T-helper 2 cell (primary cell): ENCODE data around the gene SSRP1.

Experiments used
- DNase-seq, 5 experiments: peaks; one replicate each; pipeline versions ENCODE4 v3.0.0 to v3.0.0-alpha.2; 2012 to 2022

The SSRP1 gene

DNA sequence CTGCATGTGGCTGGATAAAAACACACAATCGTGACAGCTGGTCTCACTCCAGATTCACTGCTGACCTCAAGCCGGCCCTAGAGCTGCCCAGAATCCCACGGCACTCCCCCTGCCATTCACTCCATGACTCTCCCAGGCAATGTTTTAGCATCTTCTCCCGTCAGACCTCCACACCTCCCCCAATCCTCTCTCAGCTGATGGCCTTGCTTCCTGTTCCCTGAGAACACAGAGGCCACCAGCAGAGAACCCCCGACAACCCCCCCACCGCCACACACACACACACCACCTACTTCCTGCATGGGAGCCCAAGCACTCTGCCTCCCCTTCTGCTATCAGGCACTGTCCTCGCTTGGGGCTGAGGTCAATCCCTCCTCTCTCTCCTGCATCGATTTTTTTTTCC is 20.2 kb downstream of the SSRP1 start:
- peak in 1 of 5 experiments; percentile 24 for DNase-seq

DNA sequence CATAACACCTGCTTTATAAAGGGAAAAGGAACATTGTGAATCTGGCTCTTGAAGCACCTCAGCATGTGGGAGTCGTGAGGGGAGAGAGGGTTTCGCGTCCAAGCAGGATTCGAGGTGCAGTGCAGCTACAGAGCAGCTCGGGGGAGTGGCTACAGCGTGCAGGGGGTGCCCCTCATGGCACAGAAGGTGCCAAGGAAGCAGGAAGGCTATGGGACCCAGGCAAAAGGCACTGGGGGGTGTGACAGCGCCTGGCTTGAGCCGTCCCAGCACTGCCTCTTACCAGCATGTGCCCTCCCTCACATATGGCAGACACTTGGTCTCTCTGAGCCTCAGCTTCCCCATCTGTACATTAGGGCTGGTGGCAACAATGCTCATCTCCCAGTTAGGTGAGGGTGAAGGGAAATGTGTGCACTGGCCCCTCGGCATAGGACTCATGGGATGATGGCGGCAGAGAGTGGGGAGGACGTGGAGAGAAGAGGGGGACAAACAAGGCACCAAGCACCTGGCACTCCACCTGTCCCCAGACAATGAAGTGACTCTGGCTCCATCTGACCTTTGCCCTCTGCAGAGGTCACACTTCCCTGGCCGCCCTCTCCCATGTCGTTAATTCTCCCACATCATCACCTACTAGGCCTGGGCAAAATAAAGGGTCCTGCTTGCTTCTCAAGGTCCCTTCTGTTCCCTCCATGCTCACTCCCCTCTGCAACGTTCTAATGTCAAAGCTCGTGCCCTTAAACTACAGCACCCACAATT is 21.3 kb downstream of the SSRP1 start:
- no peak for DNase-seq

DNA sequence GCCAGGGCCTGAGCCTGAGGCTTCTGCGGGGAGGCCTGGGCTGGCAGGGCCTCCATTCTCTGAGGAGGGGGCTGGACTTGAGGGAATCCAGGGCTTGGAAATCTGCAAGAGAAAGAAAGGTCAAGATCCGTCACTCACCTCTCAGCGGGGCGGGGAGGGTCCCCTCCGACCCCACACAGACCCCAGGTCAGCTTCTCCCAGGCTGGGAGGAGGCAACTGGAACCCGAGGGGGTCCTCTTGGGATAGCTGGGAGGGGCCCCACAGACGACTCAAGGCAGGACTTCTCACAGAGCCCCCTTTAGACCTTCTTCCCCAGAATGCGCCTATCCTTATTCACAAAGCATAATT is 21.9 kb downstream of the SSRP1 start:
- DNase-seq = no peak

DNA sequence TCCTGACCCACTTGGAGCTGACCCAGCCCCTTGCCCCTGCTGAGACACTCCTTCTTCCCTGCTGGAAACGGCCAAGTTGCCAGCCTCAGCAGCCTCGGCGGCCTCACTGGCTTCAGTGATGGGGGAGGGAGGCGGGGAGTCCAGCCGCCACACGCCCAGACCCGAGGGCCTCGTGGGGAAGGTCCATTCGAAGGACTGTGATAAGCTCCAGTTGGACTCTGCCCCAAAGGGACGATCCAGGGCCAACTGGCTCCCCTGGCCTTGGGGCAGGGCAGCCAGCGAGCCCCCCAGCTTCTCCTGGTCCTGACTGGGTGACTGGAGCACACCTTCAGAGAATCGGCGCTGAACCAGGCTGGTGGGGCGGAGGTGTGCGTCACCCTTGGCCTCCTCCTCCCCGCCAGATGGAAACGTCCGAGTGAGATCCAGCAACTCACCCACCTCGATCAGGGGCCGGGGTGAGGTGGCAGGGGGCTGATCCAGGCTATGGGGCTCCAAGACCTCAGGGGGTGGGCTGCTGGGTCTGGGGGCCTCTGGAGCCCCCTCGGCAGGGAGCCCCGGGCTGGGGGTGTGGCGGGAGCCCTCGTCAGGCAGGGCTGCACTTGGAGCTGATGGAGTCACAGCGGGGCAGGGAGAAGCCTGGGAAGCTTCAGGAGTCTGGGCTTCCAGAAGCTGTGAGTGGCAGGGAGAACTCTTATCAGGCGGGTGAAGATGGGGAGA is 22.5 kb downstream of the SSRP1 start:
- no peak for DNase-seq

DNA sequence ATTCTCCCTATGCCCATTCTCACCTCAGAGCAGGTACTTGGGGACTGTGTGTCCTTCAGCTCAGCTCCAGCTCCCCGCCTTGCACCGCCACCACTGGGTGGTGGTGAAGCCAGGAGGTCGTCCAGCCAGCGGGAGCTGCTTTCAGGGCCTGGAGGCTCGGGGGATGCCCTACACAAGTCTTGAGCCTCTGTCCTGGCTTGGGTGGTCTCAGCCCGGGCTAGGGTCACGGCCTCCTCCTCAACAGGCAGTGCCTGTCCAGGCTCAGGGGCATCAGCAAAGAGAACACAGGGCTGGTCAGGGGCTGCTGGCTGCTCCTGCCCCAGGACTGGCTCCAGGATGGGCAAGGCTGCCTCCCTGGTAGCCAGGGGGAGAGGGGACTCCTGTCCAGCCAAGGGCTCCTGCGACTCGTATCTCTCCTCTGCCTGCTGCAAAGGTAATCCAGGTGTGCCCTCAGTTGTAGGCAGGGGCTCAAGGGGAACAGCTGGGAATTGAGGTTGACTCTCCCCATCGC is 23.1 kb downstream of the SSRP1 start:
- no peak for DNase-seq

DNA sequence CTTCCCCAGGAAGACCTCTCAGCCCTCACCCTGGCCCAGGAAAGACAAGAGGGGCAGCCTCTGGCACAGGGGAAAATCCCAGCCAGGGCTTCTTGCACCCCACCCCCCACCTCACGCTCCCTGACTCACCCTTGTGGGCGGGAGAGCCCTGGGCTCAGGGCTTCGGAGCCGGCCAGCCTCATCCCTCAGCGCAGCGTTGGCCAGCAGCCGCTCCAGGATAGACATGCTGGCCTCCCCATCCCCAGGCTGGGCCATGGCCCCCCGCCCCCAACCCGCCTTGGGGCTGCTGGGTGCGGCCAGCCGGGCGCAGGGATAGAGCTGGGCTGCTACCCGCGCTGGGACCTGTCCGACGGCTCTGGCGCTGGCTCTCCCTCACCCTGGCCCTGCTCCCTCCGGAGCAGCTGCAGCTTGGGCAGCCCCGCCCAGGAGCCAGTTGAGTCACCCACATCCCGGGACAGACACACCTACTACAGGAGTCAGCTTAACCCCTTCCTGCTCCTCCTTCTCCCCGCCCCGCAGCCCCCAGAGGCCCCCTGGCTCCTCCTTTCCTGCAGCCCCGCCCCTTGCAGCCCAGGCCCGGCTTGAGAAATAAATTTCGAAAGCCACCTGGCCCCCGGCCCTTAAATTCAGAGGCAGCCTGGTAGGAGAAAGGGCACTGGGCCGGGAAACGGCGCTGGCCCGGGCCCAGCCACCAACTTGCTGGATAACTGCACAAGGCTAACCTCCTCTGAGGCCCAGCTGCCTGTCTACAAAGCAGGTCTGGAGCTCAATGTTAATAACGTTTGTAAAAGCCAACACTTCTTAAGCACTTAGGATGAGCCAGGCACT is 24.4 kb downstream of the SSRP1 start:
- DNase-seq = peak in 3 of 5 experiments; percentile 24 to 86 (median 30)

DNA sequence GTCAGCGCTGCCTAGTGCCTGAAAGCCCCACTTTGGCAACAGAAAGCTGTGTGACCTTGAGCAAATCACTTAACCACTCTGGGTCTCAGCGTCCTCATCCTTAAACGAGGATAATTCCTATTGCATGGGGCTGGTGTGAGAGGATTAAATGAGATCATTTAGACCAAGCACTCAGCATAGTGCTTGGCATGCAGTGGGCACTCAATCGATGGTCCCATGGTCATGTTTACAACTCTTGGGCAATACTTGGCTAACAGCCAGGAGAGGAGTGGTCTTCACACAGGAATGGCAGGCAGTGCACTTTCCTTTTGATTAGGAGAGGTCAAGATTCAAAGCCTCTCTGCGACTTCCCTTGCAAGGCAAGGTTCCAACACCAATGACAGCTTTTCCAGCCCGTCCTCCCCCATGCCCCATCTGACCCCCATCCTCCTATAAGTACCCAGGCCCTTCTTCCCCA is 25.0 kb downstream of the SSRP1 start:
- no peak for DNase-seq

DNA sequence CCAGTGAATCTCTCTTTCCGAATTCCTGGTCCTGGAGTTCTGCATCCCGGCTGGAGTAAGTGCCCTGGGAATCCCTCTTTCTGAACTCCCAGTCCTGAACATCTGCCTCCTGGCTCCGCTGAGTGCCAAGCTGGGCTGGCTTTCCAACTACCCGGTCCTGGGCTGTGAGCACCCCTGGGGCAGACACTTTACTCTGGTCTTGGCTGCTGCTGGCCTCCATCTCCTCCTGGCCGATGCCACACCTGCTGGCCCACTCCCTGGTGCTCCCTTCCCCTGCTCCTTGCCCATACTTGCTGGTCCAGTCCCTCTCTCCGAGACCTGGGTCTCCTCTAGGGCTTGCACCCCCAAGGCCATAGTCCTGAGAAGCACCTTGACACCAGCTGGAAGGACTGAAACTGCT is 25.6 kb downstream of the SSRP1 start:
- DNase-seq = no peak

DNA sequence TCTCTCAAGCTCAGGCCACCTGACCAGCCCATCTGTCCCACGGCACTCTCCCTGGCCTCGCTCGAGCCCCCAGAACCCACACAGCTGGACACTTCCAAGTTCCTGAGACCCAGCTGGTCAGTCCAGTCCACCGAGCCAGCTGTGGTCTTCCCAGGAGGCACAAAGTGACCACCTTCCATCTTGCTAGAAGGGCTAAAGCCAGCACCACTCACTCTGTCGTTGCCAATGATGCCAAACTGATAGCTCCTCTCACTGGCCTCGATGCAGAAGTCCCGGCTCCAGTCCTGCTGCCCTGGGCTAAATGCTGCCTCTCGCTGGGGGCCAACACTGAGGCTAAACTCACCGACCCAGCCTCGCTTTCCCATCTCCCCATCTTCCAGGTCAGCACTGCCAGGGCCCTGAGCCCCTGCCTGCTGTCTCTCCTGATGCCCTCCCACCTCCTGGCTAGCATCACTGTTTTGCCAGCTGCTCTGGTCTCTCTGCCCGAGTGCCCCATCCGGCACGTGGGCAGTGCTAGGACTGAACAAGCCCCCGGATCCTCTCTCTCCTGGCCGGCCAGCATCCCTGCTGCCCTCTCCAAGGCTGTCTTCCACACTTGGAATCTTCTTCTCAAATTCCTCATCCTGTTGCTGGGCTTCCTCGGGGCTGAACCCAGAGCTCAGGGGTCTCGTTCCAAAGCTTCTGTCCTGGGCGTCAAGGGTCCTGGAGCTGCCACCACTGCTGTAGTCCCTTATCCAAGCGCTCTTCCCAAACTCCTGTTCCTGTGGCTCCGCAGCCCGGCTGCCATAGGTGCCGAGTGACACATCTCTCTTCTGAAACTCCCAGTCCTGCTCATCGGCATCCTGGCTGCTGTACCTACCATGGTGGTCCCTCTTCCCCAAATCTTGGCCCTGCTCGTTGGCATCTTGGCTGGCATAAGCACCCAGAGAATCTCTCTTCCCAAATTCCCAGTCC is 26.3 kb downstream of the SSRP1 start:
- no peak for DNase-seq

DNA sequence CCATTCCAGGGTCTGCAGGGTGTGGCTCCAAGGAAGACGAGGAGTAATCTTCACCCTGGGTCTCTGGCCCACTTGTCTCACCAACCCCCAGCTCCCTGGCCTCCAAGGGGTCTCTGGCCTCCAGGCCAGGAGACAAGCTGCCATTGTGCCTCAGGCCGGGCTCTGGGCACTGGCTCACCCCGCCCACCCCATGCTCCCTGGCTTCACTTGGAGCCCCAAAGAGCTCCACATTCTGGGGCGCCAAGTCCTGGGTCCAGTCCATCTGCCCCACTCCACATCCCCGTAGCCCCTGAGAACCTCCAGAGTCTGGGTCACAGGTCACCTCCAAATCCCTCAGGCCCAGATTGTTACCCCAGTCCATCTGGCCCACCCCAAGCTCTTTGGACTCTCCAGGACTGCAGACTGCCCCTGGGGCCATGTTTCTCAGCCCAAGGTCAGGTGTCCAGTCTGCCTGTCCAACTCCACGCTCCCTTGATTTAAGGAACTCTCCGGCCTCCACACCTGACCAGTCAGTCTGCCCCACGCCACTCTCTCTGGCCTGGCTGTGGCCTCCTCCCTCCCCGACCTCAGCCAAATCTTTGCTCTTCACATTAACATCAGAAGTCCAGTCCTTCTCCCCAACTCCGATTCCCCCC is 27.1 kb downstream of the SSRP1 start:
- DNase-seq = no peak

DNA sequence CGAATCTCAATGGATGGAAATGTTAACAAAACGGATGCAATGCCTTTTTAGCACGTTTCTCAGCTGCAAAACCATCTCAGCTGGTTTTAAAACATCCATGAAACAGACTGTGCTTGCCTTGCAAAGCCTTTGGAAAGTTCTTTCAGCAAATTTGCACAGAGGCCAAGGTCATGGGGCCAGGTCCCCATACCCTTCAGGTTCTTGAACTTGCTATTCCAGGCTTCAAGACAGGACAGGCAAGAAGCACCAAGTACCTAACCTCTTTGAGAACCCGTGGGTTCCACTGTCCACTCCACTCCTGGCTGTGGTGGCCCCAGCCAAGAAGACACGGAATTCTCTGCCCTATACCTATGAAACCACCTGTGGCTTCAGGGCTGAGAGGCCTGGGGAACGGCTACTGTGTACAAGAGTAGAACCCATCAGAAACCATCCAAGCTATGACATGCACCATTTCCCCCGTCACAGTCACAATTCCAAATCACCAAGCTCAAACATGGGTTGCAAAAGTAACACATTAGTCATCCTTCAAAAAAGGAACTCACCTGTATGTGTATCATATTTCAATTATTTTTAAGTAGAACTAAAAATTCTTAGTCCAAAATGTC is 27.9 kb downstream of the SSRP1 start:
- no peak for DNase-seq

DNA sequence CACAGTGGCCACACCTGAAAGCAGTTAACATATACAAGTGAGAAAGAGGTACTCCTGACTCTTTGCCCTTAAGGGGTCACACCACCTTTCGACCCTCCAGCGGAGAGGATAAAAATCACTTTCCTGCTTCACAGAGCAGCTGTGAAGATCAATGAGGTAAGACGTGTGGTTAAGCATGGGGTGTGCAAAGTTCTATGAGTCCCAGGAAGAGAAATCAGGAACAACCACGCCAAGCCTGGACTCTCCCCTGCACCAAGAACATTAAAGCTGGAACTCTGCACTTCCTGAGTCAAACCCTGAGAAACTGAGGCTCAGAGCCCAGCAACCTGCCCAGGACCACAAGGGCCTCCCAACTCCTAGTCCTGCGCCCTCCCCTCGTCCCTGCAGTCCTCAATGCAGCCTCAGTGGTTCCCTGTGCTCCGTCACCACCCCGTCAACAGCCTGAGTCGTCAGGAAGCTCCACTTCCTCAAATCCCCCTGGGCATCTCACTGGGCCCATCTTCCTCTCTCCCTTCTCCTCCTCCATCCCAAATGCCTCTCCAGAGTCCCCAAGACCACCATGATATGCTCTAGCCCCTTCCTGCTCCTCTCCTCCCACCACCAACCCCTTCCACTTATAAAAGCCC is 28.6 kb downstream of the SSRP1 start:
- DNase-seq = no peak

DNA sequence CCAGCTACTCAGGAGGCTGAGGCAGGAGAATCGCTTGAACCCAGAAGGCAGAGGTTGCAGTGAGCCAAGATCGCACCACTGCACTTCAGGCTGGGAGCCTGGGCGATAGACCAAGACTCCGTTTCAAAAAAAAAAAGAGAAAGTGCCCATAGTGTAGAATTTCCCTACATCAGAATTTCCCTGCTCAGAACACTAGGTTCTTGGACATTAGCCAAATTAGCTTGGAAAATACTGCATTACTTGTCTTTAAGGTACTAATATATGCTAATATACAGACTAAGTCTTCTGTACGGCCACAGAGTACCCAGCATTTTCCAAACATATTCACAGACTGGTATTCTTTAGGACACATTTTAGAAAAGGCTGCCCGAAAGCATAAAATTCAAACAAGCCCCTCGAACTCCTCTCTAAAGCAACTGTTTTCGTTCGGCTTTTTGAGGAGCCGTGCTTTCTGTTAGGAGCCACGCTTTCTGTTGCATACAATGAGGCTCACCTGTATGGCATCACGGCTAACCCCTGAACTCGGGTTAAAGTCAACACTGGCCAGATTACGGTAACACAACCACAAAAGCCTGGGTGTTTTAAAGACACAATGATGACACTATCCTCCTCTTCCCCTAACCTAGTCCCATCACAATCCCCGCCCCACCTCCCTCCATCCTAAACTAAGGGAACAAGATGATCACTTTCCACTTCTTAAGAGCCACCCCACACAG is 29.4 kb downstream of the SSRP1 start:
- no peak for DNase-seq

DNA sequence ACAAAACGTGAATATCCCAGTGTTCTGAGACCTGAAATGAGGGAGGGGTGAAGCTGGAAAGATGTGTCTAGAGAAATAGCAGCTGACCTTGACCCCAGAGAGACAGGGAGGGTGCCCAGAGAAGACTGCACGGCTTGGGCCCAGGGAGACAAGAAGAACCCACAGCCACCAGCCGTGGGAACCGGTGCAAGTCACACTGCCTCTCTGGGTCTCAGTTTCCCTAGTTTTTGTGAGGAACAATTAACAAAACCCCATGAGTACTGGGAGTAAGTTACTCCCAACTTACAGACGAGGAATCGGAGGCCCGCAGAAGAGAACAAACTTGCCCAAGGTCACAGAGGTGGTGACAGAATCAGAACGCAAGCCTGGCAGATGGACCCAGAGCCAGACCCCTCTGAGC is 30.2 kb downstream of the SSRP1 start:
- no peak for DNase-seq

DNA sequence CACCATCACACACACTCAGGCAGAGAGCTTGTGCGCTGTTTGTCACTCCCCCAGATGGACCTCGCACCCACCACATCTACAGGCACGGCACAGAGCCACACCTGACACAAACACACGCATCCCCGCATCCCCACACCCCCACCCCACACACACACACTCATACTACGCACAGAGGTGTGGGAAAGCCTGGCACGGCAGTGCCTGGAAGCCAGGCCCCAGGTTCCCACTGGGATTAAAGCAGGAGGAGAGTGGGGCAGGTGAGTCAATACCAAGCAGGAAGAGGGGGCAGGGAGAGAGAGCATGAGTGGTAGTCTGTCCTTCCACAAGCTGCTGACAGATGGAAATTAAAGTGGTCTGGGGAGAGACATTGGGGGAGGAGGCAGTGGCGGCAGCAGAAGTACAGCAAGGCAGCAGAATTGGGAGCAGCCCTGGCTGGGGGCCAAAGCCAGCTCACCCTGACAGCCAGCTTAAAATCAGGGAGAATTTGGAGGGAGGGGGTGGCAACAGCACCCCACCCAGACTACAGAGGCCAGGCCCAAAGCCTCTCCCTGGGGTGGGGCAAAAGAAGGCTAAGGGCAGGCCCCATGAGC is 31.6 kb downstream of the SSRP1 start:
- DNase-seq = no peak

DNA sequence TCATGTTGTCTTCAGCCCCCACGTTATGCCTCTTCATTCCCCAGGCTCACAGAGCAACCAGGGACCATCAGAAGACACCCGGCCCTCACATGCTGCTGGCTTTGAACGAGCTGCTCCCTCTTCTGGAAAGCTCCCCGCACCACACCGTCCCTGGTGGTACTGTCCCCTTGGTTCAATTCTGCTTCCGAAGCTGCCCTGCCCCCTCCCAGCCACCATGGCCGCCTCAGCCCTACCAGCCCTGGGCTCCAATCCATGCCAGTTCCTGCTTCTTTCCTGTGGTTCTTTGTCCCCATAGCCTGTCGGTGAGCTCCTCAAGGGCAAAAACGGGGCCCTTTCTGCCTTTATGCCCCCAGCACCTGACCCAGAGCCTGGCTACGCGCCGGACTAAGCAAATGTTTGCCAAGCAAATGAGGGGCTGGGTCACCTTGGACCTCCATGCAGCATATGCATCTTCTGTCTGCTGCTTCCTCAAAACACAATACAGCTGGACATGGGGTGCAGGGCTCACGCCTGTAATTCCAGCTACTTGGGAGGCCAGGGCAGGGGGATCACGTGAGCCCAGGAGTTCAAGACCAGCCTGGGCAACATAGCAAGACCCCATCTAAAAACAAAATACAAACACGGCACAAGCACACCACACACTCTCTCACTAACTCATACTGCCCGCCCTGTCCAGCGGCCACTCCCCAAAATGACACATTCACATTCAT is 32.3 kb downstream of the SSRP1 start:
- DNase-seq = no peak

DNA sequence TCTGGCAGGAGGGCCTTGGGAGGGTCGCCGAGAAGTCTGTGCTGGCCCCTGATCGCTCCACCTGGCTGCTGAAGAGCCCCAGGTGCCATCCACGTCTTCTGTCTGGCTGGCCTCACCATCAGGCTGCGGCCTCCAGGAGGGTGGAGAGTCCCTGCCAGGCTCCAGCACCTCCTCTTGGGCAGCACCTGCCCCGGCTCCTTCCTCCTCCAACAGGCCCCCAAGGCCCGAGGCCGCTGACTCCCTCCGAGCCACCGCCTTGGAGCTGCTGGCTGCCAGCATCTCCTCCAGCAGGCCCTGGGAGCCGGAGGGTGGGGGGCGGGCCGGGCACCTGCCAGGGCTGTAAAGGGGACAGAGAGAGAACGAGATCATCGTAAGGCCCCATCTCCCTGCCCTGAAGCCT is 33.2 kb downstream of the SSRP1 start:
- DNase-seq = no peak

DNA sequence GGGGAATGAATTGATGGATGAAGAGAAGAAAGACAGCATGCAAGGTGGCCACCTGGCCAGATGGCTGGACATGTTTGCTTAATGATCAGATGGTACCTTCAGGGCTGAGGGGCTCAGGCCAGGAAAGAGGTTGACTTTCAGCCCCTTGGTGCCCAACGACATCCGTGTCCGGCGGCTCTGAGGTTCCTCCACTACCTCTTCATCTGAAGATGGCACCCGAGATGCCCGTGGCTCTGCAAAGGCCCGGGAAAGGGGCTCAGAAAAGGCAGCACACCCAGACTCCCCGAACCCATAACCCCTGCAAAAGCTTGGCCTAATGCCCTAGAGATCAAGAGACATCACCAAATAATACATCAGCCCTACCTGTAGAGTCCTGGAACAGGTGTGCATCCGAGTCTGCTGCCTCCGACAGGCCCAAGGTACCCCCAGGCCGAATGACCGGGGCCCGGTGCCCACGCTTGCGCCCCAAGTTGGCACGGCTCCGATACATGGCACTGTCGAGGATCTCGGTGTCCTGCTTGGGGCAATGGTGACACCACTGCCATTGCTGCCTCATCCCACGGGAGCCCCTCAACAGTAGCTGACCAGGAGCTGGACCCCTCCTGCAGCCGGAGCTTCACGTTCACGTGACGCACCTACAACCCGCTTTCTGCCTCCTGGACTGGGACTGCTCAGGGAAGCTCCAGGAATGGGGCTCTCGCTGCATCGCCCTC is 33.8 kb downstream of the SSRP1 start:
- no peak for DNase-seq
